SU-DHL-6 (cell line): ENCODE results near the gene IFIT1B.

Source experiments
- H2AFZ ChIP-seq: fragments of 200-600 bp; sonication (generic); 2 replicates; pipeline ENCODE4 v1.6.1; 2014; ENCODE audit warnings: low read depth, mild to moderate bottlenecking, moderate library complexity, mixed read lengths, antibody characterized with exemption, low read length; ENCODE audit not compliant: severe bottlenecking
- H3F3A ChIP-seq: fragments of 200-600 bp; shearing (Covaris generic); 2 replicates; pipeline ENCODE4 v1.6.0; 2016; ENCODE audit warnings: antibody characterized with exemption, mild to moderate bottlenecking; ENCODE audit not compliant: insufficient read depth
- H3K27ac ChIP-seq: fragments of 200-600 bp; sonication (generic); 2 replicates; pipeline ENCODE4 v1.5.1; 2016; ENCODE audit warnings: low read depth, mild to moderate bottlenecking, low read length, moderate library complexity, mixed read lengths
- H3K27me3 ChIP-seq: fragments of 200-600 bp; sonication (generic), shearing (Covaris generic); 2 replicates; pipeline ENCODE4 v1.6.0; 2014; ENCODE audit warnings: mild to moderate bottlenecking, low read length
- H3K36me3 ChIP-seq: fragments of 200-600 bp; sonication (generic); 2 replicates; pipeline ENCODE4 v1.6.1; 2014; ENCODE audit warnings: mild to moderate bottlenecking, low read length, mixed read lengths
- H3K4me2 ChIP-seq: fragments of 300-600, 200-600 bp; shearing (Covaris generic), sonication (generic); 2 replicates; pipeline ENCODE4 v1.6.0; 2014; ENCODE audit warnings: low read length, low read depth, mild to moderate bottlenecking; ENCODE audit not compliant: poor library complexity, severe bottlenecking
- H3K4me3 ChIP-seq: fragments of 200-600 bp; sonication (generic); 2 replicates; pipeline ENCODE4 v1.5.1; 2014; ENCODE audit warnings: antibody characterized with exemption, low read length, mild to moderate bottlenecking, mixed read lengths; ENCODE audit not compliant: insufficient read depth, poor library complexity, severe bottlenecking
- H3K79me2 ChIP-seq: fragments of 200-600 bp; sonication (generic); 2 replicates; pipeline ENCODE4 v1.6.1; 2014; ENCODE audit warnings: mild to moderate bottlenecking, low read length, moderate library complexity; ENCODE audit not compliant: insufficient read depth
- H3K9ac ChIP-seq: fragments of 200-600 bp; sonication (generic); 2 replicates; pipeline ENCODE4 v1.7.0; 2014; ENCODE audit warnings: mild to moderate bottlenecking, low read length
- H3K9me2 ChIP-seq: fragments of 200-600 bp; sonication (generic); replicated peaks from 2 replicates; pipeline ENCODE4 v1.6.1; 2014; ENCODE audit warnings: low read length; ENCODE audit not compliant: insufficient read depth
- H3K9me3 ChIP-seq: fragments of 200-600 bp; sonication (generic); 2 replicates; pipeline ENCODE4 v1.6.1; 2014; ENCODE audit warnings: low read length, mixed read lengths; ENCODE audit not compliant: insufficient read depth
- H4K20me1 ChIP-seq: fragments of 200-600 bp; sonication (generic); 2 replicates; pipeline ENCODE4 v1.6.1; 2014; ENCODE audit warnings: low read depth, mild to moderate bottlenecking, antibody characterized with exemption, low read length, moderate library complexity, mixed read lengths
- CTCF ChIP-seq: fragments of 200-600 bp; sonication (generic); IDR thresholded peaks from one replicate; pipeline ENCODE4 v1.5.1; 2017; ENCODE audit warnings: antibody characterized with exemption, mild to moderate bottlenecking, low read length, moderate library complexity; ENCODE audit not compliant: insufficient read depth, poor library complexity, severe bottlenecking
- EZH2phosphoT487 ChIP-seq: fragments of 200-600 bp; sonication (generic), shearing (Covaris generic); conservative IDR thresholded peaks from 2 replicates; pipeline ENCODE4 v1.6.1; 2018; ENCODE audit warnings: mild to moderate bottlenecking, antibody characterized with exemption, low read length, moderate library complexity, mixed read lengths

Gene IFIT1B

GRCh38 chr10:89398003-89398749 is 20.3 kb downstream of the IFIT1B start:
- TF ChIP-seq EZH2phosphoT487 (no peak), CTCF (no peak)
- no peak overlapping the region for H3K4me2 ChIP-seq
- H3K9me3 ChIP-seq, result no peaks in the 10 kb centered on the region
- no peak overlapping the region for H3K4me3 ChIP-seq
- no peaks in the 10 kb centered on the region for H3F3A ChIP-seq
- no peaks in the 10 kb centered on the region for H3K79me2 ChIP-seq
- H4K20me1 ChIP-seq, result no peaks in the 10 kb centered on the region
- H3K27ac ChIP-seq, result no peak overlapping the region
- H2AFZ ChIP-seq, result no peak overlapping the region
- H3K9ac ChIP-seq, result no peak overlapping the region
- H3K27me3 ChIP-seq, result no peaks in the 10 kb centered on the region
- H3K36me3 ChIP-seq, result no peaks in the 10 kb centered on the region
- no peaks in the 10 kb centered on the region for H3K9me2 ChIP-seq

DNA sequence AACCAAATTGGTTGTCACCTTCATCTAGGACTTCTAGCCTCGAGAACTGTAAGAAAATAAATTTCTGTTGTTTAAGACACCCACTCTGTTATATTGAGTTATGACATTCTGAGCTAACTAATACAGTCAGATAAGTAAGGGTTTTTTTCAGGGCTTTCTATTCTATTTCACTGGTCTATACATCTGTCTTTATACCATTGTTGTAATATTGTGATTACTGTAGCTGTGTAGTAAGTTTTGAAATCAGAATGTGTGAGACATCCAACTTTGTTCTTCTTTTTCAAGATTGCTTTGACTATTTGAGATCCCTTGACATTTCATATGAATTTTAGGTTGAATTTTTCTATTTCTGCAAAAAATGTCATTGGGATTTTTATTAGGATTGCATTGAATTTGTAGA is 22.1 kb downstream of the IFIT1B start:
- no peaks in the 10 kb centered on the region for H3K9me3 ChIP-seq
- H2AFZ ChIP-seq, result no peak overlapping the region
- no peak overlapping the region for H3K9ac ChIP-seq
- no peak for TF ChIP-seq EZH2phosphoT487
- TF ChIP-seq CTCF, result no peak
- no peaks in the 10 kb centered on the region for H3K27me3 ChIP-seq
- H3K27ac ChIP-seq, result no peak overlapping the region
- no peaks in the 10 kb centered on the region for H3K9me2 ChIP-seq
- no peaks in the 10 kb centered on the region for H3K36me3 ChIP-seq
- no peaks in the 10 kb centered on the region for H4K20me1 ChIP-seq
- no peak overlapping the region for H3K4me3 ChIP-seq
- H3K4me2 ChIP-seq, result no peak overlapping the region
- no peaks in the 10 kb centered on the region for H3K79me2 ChIP-seq
- no peaks in the 10 kb centered on the region for H3F3A ChIP-seq

DNA sequence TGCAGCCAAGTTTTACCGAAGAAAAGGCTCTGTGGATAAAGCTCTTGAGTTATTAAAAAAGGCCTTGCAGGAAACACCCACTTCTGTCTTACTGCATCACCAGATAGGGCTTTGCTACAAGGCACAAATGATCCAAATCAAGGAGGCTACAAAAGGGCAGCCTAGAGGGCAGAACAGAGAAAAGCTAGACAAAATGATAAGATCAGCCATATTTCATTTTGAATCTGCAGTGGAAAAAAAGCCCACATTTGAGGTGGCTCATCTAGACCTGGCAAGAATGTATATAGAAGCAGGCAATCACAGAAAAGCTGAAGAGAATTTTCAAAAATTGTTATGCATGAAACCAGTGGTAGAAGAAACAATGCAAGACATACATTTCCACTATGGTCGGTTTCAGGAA is 25.2 kb downstream of the IFIT1B start:
- Histone ChIP-seq H3K27ac (no peak overlapping the region), H2AFZ (no peak overlapping the region), H3F3A (no peaks in the 10 kb centered on the region), H3K27me3 (no peaks in the 10 kb centered on the region), H3K79me2 (no peaks in the 10 kb centered on the region), H3K4me3 (no peak overlapping the region), H3K4me2 (no peak overlapping the region), H3K9me3 (no peaks in the 10 kb centered on the region), H3K9me2 (no peaks in the 10 kb centered on the region), H3K9ac (no peak overlapping the region), H3K36me3 (no peaks in the 10 kb centered on the region), H4K20me1 (no peaks in the 10 kb centered on the region)
- TF ChIP-seq CTCF (no peak), EZH2phosphoT487 (no peak)
